Lower leg skin (tissue), 3 donors: Measurements from ENCODE around the gene TAF1A.

ENCODE experiments used
- CTCF ChIP-seq, 3 donors: fragments of 450-650 bp; IDR thresholded peaks; one replicate each; pipeline ENCODE4 v1.5.1; 2016; ENCODE audit warnings: antibody characterized with exemption in 3 of 3, mild to moderate bottlenecking in 3 of 3, moderate library complexity in 2 of 3
- POLR2A ChIP-seq, 2 donors: fragments of 450-650 bp; IDR thresholded peaks; one replicate each; pipeline ENCODE4 v1.6.1; 2016 to 2017; ENCODE audit warnings: antibody characterized with exemption in 2 of 2, mild to moderate bottlenecking in 1 of 2, moderate library complexity in 1 of 2

- TF ChIP-seq CTCF (IDR thresholded peaks at IDR 0.05) (no peak), POLR2A (IDR thresholded peaks at IDR 0.05) (no peak)
Measured at GRCh38 chr1:222588135-222588534, 1.6 kb downstream of the TAF1A start.
